Peyer's patch (tissue), 4 donors: ENCODE results near the gene PCDHGB6.

Experiments
- POLR2A ChIP-seq, 2 donors: fragments of 450-650 bp; IDR thresholded peaks; one replicate each; pipeline ENCODE4 v1.5.1; 2017; ENCODE audit warnings: antibody characterized with exemption in 2 of 2, mild to moderate bottlenecking in 2 of 2, moderate library complexity in 2 of 2
- TF ChIP-seq, protein P1 (sequence below), 6 experiments: fragments of 450-650 bp in 4 of 6; fragments of 200-600 bp in 2 of 6; sonication (generic) in 1 of 6; IDR thresholded peaks; one replicate each; pipeline ENCODE4 v1.5.1; 2017 to 2019; ENCODE audit warnings: antibody characterized with exemption in 6 of 6, mild to moderate bottlenecking in 3 of 6, moderate library complexity in 1 of 6

DNA sequence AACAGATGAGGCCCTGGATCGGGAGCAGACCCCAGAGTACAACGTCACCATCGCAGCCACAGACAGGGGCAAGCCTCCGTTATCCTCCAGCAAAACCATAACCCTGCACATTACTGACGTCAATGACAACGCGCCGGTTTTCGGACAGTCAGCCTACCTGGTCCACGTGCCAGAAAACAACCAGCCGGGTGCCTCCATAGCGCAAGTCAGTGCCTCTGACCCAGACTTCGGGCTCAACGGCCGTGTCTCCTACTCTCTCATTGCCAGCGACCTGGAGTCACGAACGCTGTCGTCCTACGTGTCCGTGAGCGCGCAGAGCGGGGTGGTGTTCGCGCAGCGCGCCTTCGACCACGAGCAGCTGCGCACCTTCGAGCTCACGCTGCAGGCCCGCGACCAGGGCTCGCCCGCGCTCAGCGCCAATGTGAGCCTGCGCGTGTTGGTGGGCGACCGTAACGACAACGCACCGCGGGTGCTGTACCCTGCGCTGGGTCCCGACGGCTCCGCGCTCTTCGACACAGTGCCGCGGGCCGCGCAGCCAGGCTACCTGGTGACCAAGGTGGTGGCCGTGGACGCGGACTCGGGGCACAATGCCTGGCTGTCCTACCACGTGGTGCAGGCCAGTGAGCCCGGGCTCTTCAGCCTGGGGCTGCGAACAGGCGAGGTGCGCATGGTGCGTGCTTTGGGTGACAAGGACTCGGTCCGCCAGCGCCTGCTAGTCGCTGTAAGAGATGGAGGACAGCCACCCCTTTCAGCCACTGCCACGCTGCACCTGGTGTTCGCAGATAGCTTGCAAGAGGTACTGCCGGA is 11.5 kb downstream of the PCDHGB6 start:
- TF ChIP-seq, protein P1, sequence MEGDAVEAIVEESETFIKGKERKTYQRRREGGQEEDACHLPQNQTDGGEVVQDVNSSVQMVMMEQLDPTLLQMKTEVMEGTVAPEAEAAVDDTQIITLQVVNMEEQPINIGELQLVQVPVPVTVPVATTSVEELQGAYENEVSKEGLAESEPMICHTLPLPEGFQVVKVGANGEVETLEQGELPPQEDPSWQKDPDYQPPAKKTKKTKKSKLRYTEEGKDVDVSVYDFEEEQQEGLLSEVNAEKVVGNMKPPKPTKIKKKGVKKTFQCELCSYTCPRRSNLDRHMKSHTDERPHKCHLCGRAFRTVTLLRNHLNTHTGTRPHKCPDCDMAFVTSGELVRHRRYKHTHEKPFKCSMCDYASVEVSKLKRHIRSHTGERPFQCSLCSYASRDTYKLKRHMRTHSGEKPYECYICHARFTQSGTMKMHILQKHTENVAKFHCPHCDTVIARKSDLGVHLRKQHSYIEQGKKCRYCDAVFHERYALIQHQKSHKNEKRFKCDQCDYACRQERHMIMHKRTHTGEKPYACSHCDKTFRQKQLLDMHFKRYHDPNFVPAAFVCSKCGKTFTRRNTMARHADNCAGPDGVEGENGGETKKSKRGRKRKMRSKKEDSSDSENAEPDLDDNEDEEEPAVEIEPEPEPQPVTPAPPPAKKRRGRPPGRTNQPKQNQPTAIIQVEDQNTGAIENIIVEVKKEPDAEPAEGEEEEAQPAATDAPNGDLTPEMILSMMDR (IDR thresholded peaks at IDR 0.05) = no peak
- TF ChIP-seq POLR2A (IDR thresholded peaks at IDR 0.05) = no peak
